HG02610 (cell line): ENCODE results near the gene CLDN34.

Experiments used
- ATAC-seq: cut with Tn5 transposase; IDR thresholded peaks from one replicate; pipeline ENCODE4 v1.9.1; 2021; ENCODE audit warnings: mild to moderate bottlenecking, moderate library complexity; ENCODE audit not compliant: unreplicated experiment

The CLDN34 gene

GRCh38 chrX:10015723-10016518, 48.8 kb downstream of the CLDN34 start:
- no peak for ATAC-seq

- no peak for ATAC-seq
These were observed 49.5 kb downstream of the CLDN34 start for GRCh38 chrX:10016519-10017132.

- no peak for ATAC-seq
These were observed 50.7 kb downstream of the CLDN34 start for GRCh38 chrX:10017872-10018271.
